Activated naive CD8-positive, alpha-beta T cell treated with anti-CD3 and anti-CD28 coated beads, Interleukin-2, amount 50 U/mL, for 24 hours (primary cell): ENCODE data around the gene MFRP.

Experiments
- ATAC-seq: fragments of 150-1000 bp; cut with Tn5 transposase; one replicate; pipeline ENCODE4 v1.10.0; 2021
- DNase-seq: peaks from one replicate; pipeline ENCODE4 v3.0.0; 2021
- H3K27ac Mint-ChIP-seq: one replicate; pipeline ENCODE4 v1.8.0; 2021; ENCODE audit warnings: mild to moderate bottlenecking, mixed read lengths
- H3K27me3 Mint-ChIP-seq: one replicate; pipeline ENCODE4 v1.8.0; 2021; ENCODE audit warnings: mixed read lengths
- H3K36me3 Mint-ChIP-seq: one replicate; pipeline ENCODE4 v1.8.0; 2021; ENCODE audit warnings: low read depth, mixed read lengths
- H3K4me1 Mint-ChIP-seq: one replicate; pipeline ENCODE4 v1.8.0; 2021; ENCODE audit warnings: mixed read lengths
- H3K4me3 Mint-ChIP-seq: one replicate; pipeline ENCODE4 v1.8.0; 2021; ENCODE audit warnings: mild to moderate bottlenecking, moderate library complexity, mixed read lengths
- H3K9me3 Mint-ChIP-seq: one replicate; pipeline ENCODE4 v1.8.0; 2021; ENCODE audit warnings: mixed read lengths

The MFRP gene

DNA sequence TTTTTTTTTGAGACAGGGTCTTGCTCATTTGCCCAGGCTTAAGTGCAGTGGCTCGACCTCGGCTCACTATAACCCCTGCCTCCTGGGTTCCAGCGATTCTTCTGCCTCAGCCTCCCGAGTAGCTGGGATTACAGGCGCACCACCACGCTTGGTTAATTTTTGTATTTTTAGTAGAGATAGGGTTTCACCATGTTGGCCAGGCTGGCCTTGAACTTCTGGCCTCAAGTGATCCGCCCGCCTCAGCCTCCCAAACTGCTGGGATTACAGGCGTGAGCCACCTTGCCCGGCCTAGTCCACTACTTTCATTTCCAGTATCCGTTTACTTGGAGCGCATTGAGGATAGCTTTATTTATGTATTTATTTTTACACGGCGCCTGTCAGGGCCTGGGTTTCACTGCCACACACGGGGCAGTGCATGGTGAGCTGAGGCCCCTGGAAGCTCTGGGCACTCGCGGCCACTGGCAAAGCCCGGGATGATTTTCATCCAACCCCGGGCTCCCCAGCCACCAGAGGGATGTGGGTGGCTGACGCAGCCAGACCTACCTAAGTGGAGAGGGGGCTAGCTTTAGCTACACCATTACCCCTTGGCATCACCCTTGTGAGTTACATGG, 23.5 kb downstream of the MFRP start:
- Mint-ChIP-seq H3K27ac (no peak overlapping the region), H3K9me3 (no peaks in the 10 kb centered on the region), H3K36me3 (no peaks in the 10 kb centered on the region), H3K4me1 (peaks cover 19% of the 10 kb centered on the region), H3K27me3 (peaks cover 13% of the 10 kb centered on the region), H3K4me3 (no peak overlapping the region)
- ATAC-seq, result no peak
- no peak for DNase-seq

DNA sequence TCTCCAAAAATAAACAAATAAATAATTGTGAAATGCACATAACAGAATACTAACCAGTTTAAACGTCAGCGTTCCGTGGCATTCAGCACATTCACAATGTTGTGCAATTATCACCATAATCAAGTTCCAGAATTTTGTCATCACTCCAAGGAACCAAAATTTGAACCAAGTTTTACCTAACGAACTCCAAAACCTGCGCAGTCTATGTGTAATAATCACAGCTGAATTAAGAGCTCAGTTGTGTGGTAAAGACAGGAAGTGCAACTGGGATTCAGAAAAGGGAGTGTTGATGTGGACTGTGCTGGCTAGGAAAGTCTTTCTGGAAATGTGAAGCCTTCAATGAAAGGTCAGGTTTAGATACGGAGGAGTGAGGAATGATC, 24.2 kb downstream of the MFRP start:
- Mint-ChIP-seq H3K27me3 (peaks cover 20% of the 10 kb centered on the region), H3K4me1 (peaks cover 19% of the 10 kb centered on the region), H3K4me3 (no peak overlapping the region), H3K27ac (no peak overlapping the region), H3K36me3 (no peaks in the 10 kb centered on the region), H3K9me3 (no peaks in the 10 kb centered on the region)
- no peak for ATAC-seq
- no peak for DNase-seq

DNA sequence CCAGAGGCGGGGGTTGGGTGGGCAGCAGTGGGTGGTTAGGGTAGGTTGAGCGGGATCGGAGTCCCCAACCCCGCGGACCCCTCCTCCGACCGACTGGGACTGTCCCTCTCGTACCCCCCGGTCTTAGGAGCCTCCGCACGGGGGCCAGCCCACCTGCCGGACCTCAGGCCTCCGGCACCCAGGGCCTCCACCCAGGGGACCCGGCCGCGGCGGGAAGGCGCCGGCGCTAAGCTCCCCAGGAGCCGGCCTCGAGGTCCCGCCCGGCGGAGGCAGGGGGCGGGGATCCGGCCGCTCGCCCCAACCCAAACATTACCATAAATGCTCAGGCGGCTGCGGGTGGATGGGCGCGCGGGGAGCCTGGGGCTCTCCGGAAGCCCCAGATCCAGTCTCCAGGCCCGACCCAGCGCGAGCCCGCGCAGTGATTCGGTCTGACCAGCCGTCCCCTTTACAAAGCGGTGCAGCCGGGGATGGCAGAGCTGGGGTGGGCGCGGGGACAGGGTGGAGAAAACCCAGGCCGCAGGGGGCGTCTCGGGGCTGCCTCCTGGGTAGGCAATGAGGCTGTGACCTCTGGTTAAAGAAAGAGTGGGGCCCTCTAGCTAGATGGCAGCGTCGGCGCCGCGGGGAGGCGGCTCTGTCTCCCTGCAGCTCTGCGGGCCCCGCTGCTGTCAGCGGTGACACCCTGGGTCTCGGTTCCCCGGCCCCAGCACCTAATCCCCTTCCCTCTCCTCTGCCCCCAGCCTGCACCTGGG, 25.6 kb downstream of the MFRP start:
- peaks cover 19% of the 10 kb centered on the region for H3K4me1 Mint-ChIP-seq
- H3K36me3 Mint-ChIP-seq, result no peaks in the 10 kb centered on the region
- peak; percentile 68 for ATAC-seq
- H3K9me3 Mint-ChIP-seq, result no peaks in the 10 kb centered on the region
- H3K27me3 Mint-ChIP-seq, result peaks cover 21% of the 10 kb centered on the region
- peak overlapping the region; percentile 79 for H3K4me3 Mint-ChIP-seq
- H3K27ac Mint-ChIP-seq, result peak overlapping the region; percentile 69
- DNase-seq, result peak; percentile 67

DNA sequence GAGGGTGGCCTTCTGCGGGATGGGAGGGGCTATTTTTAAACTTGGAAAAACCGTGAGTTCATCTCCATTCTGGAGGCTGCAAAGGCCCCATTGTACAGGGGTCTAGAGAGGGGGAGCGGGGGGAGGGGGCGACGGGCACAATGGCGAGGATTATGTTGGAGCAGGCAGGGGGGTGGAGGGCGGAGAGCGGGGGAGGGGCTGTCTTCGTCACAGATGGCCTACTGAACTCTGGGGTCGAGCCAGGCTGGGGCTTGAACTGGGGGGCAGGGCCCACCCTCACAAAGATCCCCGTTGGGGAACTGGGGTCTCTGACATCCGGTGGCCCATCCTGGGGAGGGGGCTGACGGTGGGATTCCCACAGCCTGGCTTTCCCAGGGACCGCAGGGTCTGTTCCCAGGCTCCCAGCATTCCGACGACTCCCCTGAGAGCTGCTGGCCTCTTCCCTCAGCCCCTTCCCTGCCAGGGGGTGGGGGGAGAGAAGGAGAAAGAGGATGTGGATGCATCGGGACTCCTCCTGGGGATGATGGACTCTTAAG, 26.2 kb downstream of the MFRP start:
- DNase-seq (no peak), ATAC-seq (no peak)
- Mint-ChIP-seq H3K27ac (no peak overlapping the region), H3K27me3 (peaks cover 21% of the 10 kb centered on the region), H3K4me1 (peaks cover 23% of the 10 kb centered on the region), H3K4me3 (no peak overlapping the region), H3K9me3 (no peaks in the 10 kb centered on the region), H3K36me3 (no peaks in the 10 kb centered on the region)

DNA sequence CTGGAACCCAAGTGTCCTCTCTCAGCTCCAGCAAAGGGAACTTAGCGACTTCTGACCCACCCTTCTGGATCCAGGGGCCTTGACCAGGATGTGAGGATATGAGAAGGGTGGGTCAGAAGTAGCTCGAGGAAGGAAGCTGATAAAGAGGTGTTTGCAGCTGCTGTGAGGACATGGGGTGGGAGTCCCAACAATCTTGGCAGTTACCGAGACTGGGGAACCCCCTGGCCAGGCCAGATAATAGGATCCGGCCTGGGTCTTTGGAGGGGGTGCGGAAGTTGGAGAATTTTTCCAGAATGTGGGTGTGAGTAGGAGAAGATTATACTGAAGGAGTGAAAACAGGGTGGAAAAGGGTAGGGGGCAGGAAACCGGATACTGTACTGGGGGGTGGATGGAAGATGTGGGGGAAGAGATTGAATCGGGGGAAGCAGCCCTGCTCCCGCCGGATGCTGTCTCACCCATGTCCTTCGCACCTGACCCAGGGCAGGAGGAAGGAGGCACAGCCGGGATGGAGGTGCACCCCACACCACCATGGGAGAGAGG, 26.7 kb downstream of the MFRP start:
- peak overlapping the region; percentile 79 for H3K27ac Mint-ChIP-seq
- peak overlapping the region; percentile 38 for H3K4me3 Mint-ChIP-seq
- peaks cover 25% of the 10 kb centered on the region for H3K4me1 Mint-ChIP-seq
- H3K27me3 Mint-ChIP-seq, result peaks cover 21% of the 10 kb centered on the region
- no peaks in the 10 kb centered on the region for H3K9me3 Mint-ChIP-seq
- H3K36me3 Mint-ChIP-seq, result no peaks in the 10 kb centered on the region
- ATAC-seq, result no peak
- no peak for DNase-seq

DNA sequence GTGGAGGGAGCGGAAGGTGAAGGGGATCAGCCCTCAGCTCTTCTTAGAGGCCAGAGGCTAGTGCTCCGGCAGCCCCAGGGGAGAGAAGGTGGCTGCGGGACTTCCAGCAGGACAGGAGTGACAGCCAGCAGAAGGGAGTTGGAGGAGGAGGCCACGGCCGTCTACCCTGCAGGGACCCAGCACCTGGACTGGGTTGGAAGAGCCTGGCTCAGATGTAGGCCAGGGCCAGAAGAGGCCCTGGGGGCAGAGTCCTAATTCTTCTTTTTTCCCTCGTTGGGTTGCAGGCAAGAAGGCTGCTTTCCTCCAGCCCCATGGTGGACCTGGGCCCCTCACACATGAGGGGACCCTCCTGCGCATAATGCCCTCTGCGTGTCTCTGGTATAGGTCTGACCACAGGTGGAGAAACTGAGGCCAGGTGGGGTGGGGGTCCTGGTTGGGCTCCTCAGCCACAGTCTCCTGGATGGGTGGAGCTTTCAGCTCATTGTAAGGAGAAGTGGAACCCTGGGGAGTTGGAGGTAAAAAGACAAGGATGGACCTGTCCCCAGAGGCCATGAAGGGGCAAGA, 27.3 kb downstream of the MFRP start:
- ATAC-seq (no peak), DNase-seq (no peak)
- no peaks in the 10 kb centered on the region for H3K36me3 Mint-ChIP-seq
- H3K9me3 Mint-ChIP-seq, result no peaks in the 10 kb centered on the region
- H3K4me1 Mint-ChIP-seq, result peaks cover 25% of the 10 kb centered on the region
- peaks cover 21% of the 10 kb centered on the region for H3K27me3 Mint-ChIP-seq
- H3K4me3 Mint-ChIP-seq, result no peak overlapping the region
- no peak overlapping the region for H3K27ac Mint-ChIP-seq

DNA sequence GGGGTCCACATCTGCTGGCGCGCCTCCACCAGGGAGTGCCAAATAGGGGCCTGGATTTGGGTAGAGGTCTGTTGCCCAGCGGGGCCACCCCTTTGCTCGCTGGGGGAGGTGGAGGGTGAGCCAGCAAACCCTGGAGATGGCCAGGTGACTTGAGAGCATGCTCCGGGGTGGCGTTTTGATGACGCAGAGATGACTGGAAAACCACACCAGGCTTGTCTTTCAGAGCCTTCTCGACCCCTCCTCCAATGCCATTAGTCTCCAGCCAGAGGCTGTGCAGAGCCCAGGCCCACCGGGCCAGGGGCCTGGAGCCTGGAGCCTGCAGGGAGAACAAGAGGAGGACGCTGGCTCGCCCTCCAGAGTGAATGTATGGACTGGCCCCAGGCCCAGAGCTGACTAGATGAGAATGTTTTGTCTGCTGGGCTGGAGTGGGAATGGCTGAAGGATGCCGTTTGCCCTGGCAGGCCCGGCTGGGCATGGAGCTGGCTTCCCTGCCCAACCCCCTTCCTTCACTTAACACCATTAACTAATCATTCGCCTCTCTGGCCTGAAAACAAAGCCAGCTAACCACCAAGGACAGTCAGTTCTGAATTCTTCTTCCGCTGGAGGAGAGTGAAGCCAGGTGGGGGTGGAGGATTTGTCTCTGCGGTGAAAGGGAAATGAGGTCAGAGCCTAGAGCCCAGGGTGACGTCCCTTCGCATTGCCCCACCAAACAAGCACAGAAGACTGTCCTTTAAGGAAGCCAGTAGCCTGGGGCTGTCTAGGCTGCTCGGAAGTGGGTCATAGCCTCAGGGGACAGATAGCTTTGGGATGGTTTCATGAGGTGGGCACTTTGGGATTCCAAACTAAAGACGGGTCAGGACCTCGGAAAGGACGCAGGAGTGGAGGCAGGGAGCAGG, 28.0 kb downstream of the MFRP start:
- Mint-ChIP-seq H3K4me3 (no peak overlapping the region), H3K27ac (no peak overlapping the region), H3K27me3 (peaks cover 21% of the 10 kb centered on the region), H3K9me3 (no peaks in the 10 kb centered on the region), H3K4me1 (peaks cover 25% of the 10 kb centered on the region), H3K36me3 (no peaks in the 10 kb centered on the region)
- DNase-seq (no peak), ATAC-seq (no peak)

DNA sequence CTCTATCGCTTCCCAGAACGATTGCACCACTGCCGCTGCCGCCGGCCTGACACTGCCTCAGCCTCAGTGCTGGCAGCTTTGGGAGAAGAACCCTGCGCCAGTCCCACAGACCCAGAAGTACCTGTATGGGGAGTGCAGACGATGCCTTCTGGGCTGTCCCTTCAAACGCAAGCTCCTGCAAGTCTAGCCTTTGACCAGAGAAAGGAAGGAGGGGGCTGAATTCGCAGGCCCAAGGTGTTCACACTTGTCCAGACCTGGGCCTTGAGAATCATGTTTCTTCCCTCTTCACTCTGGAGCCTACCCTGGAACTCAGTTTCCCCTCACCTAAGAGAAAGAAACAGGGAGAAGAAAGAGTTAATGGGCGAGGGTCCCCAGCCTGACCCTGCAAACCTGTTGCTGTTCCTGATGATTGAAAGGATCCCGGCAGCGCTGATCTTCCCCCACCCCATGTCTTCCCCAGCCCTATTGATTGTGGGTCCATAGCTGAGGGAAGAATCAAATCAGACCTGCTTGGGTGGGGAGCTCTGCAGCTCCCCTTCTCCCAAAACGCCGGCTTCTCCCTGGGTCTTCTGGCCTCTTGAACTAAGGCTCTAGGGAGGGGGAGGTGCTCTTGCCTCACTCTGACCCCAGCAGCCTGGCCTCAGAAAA, 28.8 kb downstream of the MFRP start:
- Mint-ChIP-seq H3K4me3 (no peak overlapping the region), H3K4me1 (peaks cover 25% of the 10 kb centered on the region), H3K27me3 (peaks cover 21% of the 10 kb centered on the region), H3K9me3 (no peaks in the 10 kb centered on the region), H3K27ac (no peak overlapping the region), H3K36me3 (no peaks in the 10 kb centered on the region)
- ATAC-seq (no peak), DNase-seq (no peak)

DNA sequence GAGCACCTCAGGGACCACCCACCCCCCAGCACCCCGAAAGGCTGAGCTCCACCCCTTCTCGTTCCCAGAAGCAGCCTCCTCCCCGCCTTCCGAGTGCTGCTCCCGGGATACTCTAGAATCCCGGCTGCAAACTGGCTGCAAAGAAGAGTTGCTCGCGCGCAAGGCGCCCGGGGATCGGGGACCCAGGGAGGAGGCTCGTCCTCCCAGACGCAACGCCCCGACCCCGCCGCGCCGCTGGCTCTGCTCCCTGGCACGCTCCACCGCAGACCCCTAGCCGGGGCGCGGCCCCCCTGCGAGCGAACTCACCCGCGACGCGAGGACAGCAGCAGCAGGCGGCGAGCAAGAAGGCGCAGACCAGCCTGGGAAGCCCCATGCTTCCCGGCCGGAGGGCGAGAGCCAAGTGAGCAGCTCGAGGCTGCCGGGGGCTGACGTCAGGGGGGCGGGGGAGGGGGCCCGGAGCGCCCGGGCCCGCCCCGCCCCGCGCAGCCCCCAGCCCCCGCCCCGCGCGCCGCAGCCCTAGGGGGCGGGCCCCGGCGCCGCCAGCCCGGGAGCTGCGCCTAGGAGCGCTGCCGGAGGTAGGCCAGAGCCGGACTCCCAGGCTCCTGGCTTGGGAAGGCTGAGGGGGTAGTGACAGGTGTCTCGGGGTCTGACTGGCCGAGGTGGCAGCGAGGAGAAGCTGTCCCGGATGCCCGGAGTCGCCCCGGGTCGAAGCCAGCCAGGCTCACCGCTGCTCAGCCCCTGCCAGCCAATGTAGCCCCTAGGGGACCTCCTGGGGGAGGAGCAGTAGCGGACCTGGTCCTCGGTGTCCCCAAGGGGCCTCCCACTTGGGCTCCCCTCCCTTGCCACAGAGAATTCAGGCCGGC, 29.5 kb downstream of the MFRP start, which contains the start of gene MCAM:
Gene MCAM, minus strand, starts transcription at position 402 of the 863 bp plus-strand sequence. Its CDS starts 29 bp downstream, at position 373.
- DNase-seq (no peak), ATAC-seq (no peak)
- peak within 1 kb of the TSS; percentile 75 for H3K4me3 Mint-ChIP-seq
- H3K4me1 Mint-ChIP-seq, result peaks cover 22% of the 10 kb centered on the region
- no peaks in the 10 kb centered on the region for H3K9me3 Mint-ChIP-seq
- H3K27ac Mint-ChIP-seq, result no peak within 1 kb of the TSS
- H3K36me3 Mint-ChIP-seq, result no peaks in the 10 kb centered on the region
- peaks cover 21% of the 10 kb centered on the region for H3K27me3 Mint-ChIP-seq

DNA sequence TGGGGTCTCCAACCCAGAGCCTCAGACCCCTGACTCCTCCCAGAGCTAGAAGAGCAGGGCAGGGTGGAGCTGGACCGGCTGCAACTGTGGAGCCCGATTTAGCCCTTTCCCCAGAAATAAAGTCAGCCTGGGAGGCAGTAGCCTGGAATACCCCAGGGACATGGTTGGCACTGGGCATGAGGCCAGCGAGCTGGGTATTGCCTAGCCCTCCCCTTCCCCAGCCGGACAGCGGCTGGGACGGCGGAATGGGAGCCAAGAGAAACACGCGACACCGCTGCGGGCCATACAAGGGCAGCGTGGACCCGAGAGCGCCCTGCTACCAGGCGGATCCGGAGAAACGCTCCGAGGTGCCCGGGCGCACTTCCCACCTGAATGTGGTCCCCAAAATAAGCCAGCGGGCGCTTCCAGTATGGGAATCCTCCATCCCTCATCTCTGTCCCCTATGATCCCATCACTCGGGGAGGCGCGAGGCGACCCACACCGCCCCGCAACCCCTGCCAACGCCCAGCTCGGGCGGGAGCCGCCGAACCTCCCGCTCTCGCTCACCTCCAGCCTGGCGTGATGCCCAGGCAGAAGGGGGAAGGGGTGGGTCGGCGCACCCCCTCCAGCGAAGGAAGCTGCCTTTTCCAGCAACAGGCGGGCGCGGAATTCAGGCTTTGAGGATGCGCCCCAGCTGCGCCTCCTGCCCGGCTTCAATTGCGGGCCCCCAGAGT, 30.3 kb downstream of the MFRP start:
- ATAC-seq, result no peak
- DNase-seq, result no peak
- Mint-ChIP-seq H3K27me3 (peaks cover 21% of the 10 kb centered on the region), H3K36me3 (no peaks in the 10 kb centered on the region), H3K4me1 (peaks cover 15% of the 10 kb centered on the region), H3K4me3 (peak overlapping the region; percentile 75), H3K9me3 (no peaks in the 10 kb centered on the region), H3K27ac (no peak overlapping the region)

DNA sequence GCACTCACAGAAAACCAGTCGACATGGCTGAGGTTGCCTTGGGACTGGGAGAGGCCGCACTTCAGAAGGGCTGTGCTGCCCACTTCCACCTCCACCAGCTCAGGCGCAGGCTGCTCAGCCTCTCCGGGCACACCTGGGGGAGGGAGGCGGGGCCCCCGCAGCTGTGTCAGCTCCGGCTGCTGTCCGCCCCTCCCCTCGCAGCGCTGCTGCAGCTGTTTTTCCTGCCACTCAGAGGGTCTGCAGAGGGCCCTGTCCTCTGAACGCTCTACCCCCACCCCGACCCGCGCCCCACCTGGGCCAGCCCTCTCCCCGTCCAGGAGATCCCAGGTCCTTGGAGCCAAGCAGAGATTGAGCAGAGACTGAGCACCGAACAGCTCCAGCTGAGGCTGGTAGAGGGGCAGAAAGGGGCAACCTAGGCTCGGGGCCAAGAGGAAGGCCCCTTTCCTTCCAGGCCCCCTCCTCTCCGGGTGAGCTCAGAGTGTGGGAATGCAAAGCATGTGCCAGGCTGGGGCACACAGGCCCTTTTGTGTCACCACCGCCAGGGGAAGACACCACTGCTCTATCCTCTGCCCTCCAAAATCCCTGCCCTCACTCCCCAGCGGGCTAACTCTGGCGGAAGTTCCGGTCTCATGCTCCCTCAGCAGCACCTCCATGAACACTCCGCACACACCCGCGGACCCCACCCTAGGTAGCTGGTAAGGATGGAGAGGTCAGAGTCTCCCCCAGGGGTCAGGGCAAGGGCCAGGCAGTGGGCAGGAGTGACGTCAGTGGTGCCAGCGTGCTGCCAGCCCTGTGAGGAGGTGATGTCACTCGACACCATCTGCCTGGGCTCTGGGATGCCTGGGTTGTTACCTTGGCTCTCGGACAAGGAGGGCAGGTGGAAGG, 31.1 kb downstream of the MFRP start:
- Mint-ChIP-seq H3K4me1 (peaks cover 15% of the 10 kb centered on the region), H3K27me3 (peaks cover 21% of the 10 kb centered on the region), H3K4me3 (peak overlapping the region; percentile 75), H3K9me3 (no peaks in the 10 kb centered on the region), H3K36me3 (no peaks in the 10 kb centered on the region), H3K27ac (no peak overlapping the region)
- ATAC-seq, result peak; percentile 56
- DNase-seq, result peak; percentile 53

DNA sequence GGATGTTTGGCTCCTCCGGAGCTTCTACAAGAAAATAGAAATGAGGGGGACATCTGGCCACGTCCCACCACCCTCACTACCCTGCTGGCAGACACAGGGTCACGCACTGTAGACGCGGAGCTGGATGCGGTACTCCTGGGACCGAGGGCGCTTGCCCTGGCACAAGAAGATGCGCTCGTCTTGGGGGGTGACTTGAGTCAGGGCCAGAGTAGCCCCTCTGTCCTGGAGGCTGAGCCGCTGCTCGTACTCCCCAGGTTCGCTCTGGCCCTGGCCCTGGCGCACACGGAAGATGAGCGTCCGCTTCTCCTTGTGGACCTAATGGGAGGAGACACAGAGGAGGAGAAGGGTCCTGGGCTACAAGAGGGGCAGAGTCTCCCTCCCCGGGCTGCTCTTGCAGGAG, 31.8 kb downstream of the MFRP start:
- Mint-ChIP-seq H3K27ac (no peak overlapping the region), H3K4me3 (peak overlapping the region; percentile 75)

More for the DNA sequence above, 31.8 kb downstream of the MFRP start:
- Mint-ChIP-seq H3K4me1 (peaks cover 12% of the 10 kb centered on the region), H3K36me3 (no peaks in the 10 kb centered on the region), H3K9me3 (no peaks in the 10 kb centered on the region), H3K27me3 (peaks cover 17% of the 10 kb centered on the region)
- ATAC-seq (no peak), DNase-seq (no peak)
